Mesenchymal stem cell (in vitro differentiated cells and primary cell): Measurements from ENCODE around the gene PCNX3.

Experiments used
- DNase-seq: peaks from one replicate; pipeline ENCODE4 v3.0.0-alpha.2; 2013
- H2AFZ ChIP-seq: one replicate; pipeline ENCODE4 v1.6.1; 2013; ENCODE audit warnings: low read depth, mild to moderate bottlenecking, control low read depth, inconsistent platforms, low read length, moderate library complexity
- H2AK5ac ChIP-seq: 2 replicates; pipeline ENCODE4 v1.6.1; 2013; ENCODE audit warnings: low read length, moderate library complexity, mild to moderate bottlenecking, inconsistent platforms; ENCODE audit not compliant: severe bottlenecking
- H2BK120ac ChIP-seq: one replicate; pipeline ENCODE4 v1.6.1; 2013; ENCODE audit warnings: low read depth, mild to moderate bottlenecking, inconsistent platforms, low read length, moderate library complexity
- H2BK12ac ChIP-seq, 2 experiments: one replicate each; pipeline ENCODE4 v1.6.1; 2013; ENCODE audit warnings: inconsistent platforms in 2 of 2, low read length in 2 of 2, mild to moderate bottlenecking in 2 of 2, moderate library complexity in 2 of 2, control low read depth in 1 of 2
- H2BK15ac ChIP-seq: one replicate; pipeline ENCODE4 v1.6.1; 2013; ENCODE audit warnings: mild to moderate bottlenecking, low read depth, inconsistent platforms; ENCODE audit not compliant: poor library complexity, severe bottlenecking
- H2BK5ac ChIP-seq: 2 replicates; pipeline ENCODE4 v1.6.1; 2013; ENCODE audit warnings: low read depth, mild to moderate bottlenecking, low read length, control low read depth, inconsistent platforms; ENCODE audit not compliant: poor library complexity, severe bottlenecking
- H3K14ac ChIP-seq, 2 experiments: one replicate each; pipeline ENCODE4 v1.6.1; 2013; ENCODE audit warnings: inconsistent platforms in 2 of 2, low read length in 2 of 2, control low read depth in 1 of 2, mild to moderate bottlenecking in 1 of 2, moderate library complexity in 1 of 2
- H3K18ac ChIP-seq, 2 experiments: one replicate each; pipeline ENCODE4 v1.6.1; 2013; ENCODE audit warnings: inconsistent platforms in 2 of 2, low read length in 2 of 2, control low read depth in 1 of 2, low read depth in 1 of 2, mild to moderate bottlenecking in 1 of 2
- H3K23ac ChIP-seq, 2 experiments: one replicate each; pipeline ENCODE4 v1.6.1; 2013; ENCODE audit warnings: inconsistent platforms in 2 of 2, low read length in 2 of 2, mild to moderate bottlenecking in 2 of 2, moderate library complexity in 2 of 2, control low read depth in 1 of 2
- H3K27ac ChIP-seq: 2 replicates; pipeline ENCODE4 v1.5.1; 2013; ENCODE audit warnings: mild to moderate bottlenecking, moderate library complexity, low read length, control low read depth, inconsistent platforms; ENCODE audit not compliant: poor library complexity, severe bottlenecking
- H3K27me3 ChIP-seq, 2 experiments: 2 replicates each; pipeline versions ENCODE4 v1.6.1 to v1.7.0; 2013; ENCODE audit warnings: low read length in 2 of 2, mild to moderate bottlenecking in 2 of 2, moderate library complexity in 2 of 2, control low read depth in 1 of 2, inconsistent platforms in 1 of 2; ENCODE audit not compliant: control insufficient read depth in 1 of 2, insufficient read depth in 1 of 2
- H3K36me3 ChIP-seq, 2 experiments: 2 replicates each; pipeline versions ENCODE4 v1.6.1 to v1.7.0; 2013; ENCODE audit warnings: low read length in 2 of 2, control low read depth in 1 of 2, inconsistent platforms in 1 of 2, low read depth in 1 of 2, mild to moderate bottlenecking in 1 of 2; ENCODE audit not compliant: insufficient read depth in 2 of 2, control insufficient read depth in 1 of 2
- H3K4ac ChIP-seq, 2 experiments: one replicate each; pipeline ENCODE4 v1.6.1; 2013; ENCODE audit warnings: inconsistent platforms in 2 of 2, low read length in 2 of 2, mild to moderate bottlenecking in 2 of 2, moderate library complexity in 2 of 2, control low read depth in 1 of 2, low read depth in 1 of 2
- H3K4me1 ChIP-seq: 2 replicates; pipeline ENCODE4 v1.6.1; 2013; ENCODE audit warnings: low read depth, low read length, control low read depth; ENCODE audit not compliant: control insufficient read depth, insufficient read depth
- H3K4me2 ChIP-seq: 2 replicates; pipeline ENCODE4 v1.6.1; 2013; ENCODE audit warnings: low read length, mild to moderate bottlenecking, inconsistent platforms; ENCODE audit not compliant: poor library complexity, severe bottlenecking
- H3K4me3 ChIP-seq, 2 experiments: 2 replicates each; pipeline versions ENCODE4 v1.5.1 to v1.7.0; 2013; ENCODE audit warnings: low read length in 2 of 2, mild to moderate bottlenecking in 2 of 2, control low read depth in 1 of 2, low read depth in 1 of 2; ENCODE audit not compliant: insufficient read depth in 1 of 2
- H3K79me1 ChIP-seq: replicated peaks from 2 replicates; pipeline ENCODE4 v1.6.1; 2013; ENCODE audit warnings: mild to moderate bottlenecking, control low read depth, low read length, inconsistent platforms; ENCODE audit not compliant: poor library complexity, severe bottlenecking
- H3K9ac ChIP-seq: 2 replicates; pipeline ENCODE4 v1.7.0; 2013; ENCODE audit warnings: mild to moderate bottlenecking, low read length, moderate library complexity
- H3K9me3 ChIP-seq: 2 replicates; pipeline ENCODE4 v1.7.0; 2013; ENCODE audit warnings: mild to moderate bottlenecking, low read length; ENCODE audit not compliant: control insufficient read depth
- H4K8ac ChIP-seq: one replicate; pipeline ENCODE4 v1.6.1; 2013; ENCODE audit warnings: inconsistent platforms, mild to moderate bottlenecking, low read length, moderate library complexity
- H4K91ac ChIP-seq: one replicate; pipeline ENCODE4 v1.6.1; 2013; ENCODE audit warnings: mild to moderate bottlenecking, low read length, inconsistent platforms
- WGBS: methylation state at CpG from one replicate; pipeline ENCODE4 v1.1.7; 2013; ENCODE audit warnings: mixed read lengths; 5-methylcytosine and 5-hydroxymethylcytosine counted together

PCNX3 gene

GRCh38 chr11:65576232-65576866, 39.2 kb upstream of the PCNX3 start:
- Histone ChIP-seq H2AFZ (no peak overlapping the region), H3K14ac (peak overlapping the region in 1 of 2 experiments; percentile 57), H3K79me1 (peaks cover 21% of the 10 kb centered on the region), H4K8ac (peak overlapping the region; percentile 87), H4K91ac (peak overlapping the region; percentile 94), H2BK5ac (no peak overlapping the region), H3K4me2 (peak overlapping the region; percentile 62), H2BK12ac (peak overlapping the region; percentile 51 to 55), H3K9me3 (no peaks in the 10 kb centered on the region), H3K23ac (no peak overlapping the region), H3K18ac (peak overlapping the region; percentile 70 to 95), H3K9ac (peak overlapping the region; percentile 90), H2AK5ac (peak overlapping the region; percentile 12), H2BK120ac (peak overlapping the region; percentile 69), H3K4me3 (peak overlapping the region; percentile 74 to 89), H3K4ac (peak overlapping the region; percentile 10 to 64), H3K36me3 (peaks cover 26 to 36% of the 10 kb centered on the region in 2 experiments), H3K4me1 (peaks cover 46% of the 10 kb centered on the region), H3K27ac (peak overlapping the region; percentile 62), H3K27me3 (no peaks in the 10 kb centered on the region), H2BK15ac (peak overlapping the region; percentile 92)
- no peak for DNase-seq
- WGBS: 15% methylated on average over 16 of the region's 26 CpGs

GRCh38 chr11:65576867-65577755, 38.5 kb upstream of the PCNX3 start:
- Histone ChIP-seq H2BK5ac (no peak overlapping the region), H3K23ac (no peak overlapping the region), H2BK15ac (peak overlapping the region; percentile 38), H3K27ac (peak overlapping the region; percentile 62), H2AK5ac (peak overlapping the region; percentile 45), H3K27me3 (no peaks in the 10 kb centered on the region), H3K4me2 (peak overlapping the region; percentile 62), H4K91ac (peak overlapping the region; percentile 85), H4K8ac (peak overlapping the region; percentile 21), H2AFZ (no peak overlapping the region), H3K9ac (peak overlapping the region; percentile 90), H3K14ac (peak overlapping the region in 1 of 2 experiments; percentile 8), H3K4ac (peak overlapping the region; percentile 10 to 46), H2BK12ac (peak overlapping the region; percentile 51 to 70), H3K9me3 (no peaks in the 10 kb centered on the region), H3K36me3 (peaks cover 34 to 41% of the 10 kb centered on the region in 2 experiments), H3K79me1 (peaks cover 21% of the 10 kb centered on the region), H3K4me1 (peaks cover 41% of the 10 kb centered on the region), H3K4me3 (peak overlapping the region; percentile 12 to 89), H3K18ac (peak overlapping the region; percentile 64 to 71), H2BK120ac (peak overlapping the region; percentile 69)
- WGBS: 53% methylated on average over 16 of the region's 18 CpGs
- DNase-seq: peak; percentile 78

GRCh38 chr11:65577756-65578109, 37.8 kb upstream of the PCNX3 start:
- H3K9me3 ChIP-seq: no peaks in the 10 kb centered on the region
- H3K36me3 ChIP-seq: peaks cover 39 to 45% of the 10 kb centered on the region in 2 experiments
- peak overlapping the region; percentile 90 for H3K9ac ChIP-seq
- DNase-seq: no peak
- no peak overlapping the region for H2BK5ac ChIP-seq
- peak overlapping the region; percentile 64 to 71 for H3K18ac ChIP-seq
- H2BK15ac ChIP-seq: peak overlapping the region; percentile 50
- peak overlapping the region; percentile 62 for H4K91ac ChIP-seq
- H3K14ac ChIP-seq: no peak overlapping the region
- peak overlapping the region; percentile 51 for H3K4me2 ChIP-seq
- WGBS: 72% methylated on average over 8 of the region's 8 CpGs
- peaks cover 21% of the 10 kb centered on the region for H3K79me1 ChIP-seq
- peak overlapping the region; percentile 43 for H3K27ac ChIP-seq
- peak overlapping the region; percentile 45 for H4K8ac ChIP-seq
- no peak overlapping the region for H2BK120ac ChIP-seq
- peak overlapping the region; percentile 10 to 46 for H3K4ac ChIP-seq
- no peaks in the 10 kb centered on the region for H3K27me3 ChIP-seq
- peak overlapping the region; percentile 45 for H2AK5ac ChIP-seq
- H2BK12ac ChIP-seq: peak overlapping the region; percentile 38 to 70
- H3K4me1 ChIP-seq: peaks cover 41% of the 10 kb centered on the region
- no peak overlapping the region for H2AFZ ChIP-seq
- H3K23ac ChIP-seq: no peak overlapping the region
- peak overlapping the region in 1 of 2 experiments; percentile 89 for H3K4me3 ChIP-seq

- peaks cover 21% of the 10 kb centered on the region for H3K79me1 ChIP-seq
- no peak overlapping the region for H2AK5ac ChIP-seq
- peak overlapping the region in 1 of 2 experiments; percentile 11 for H3K23ac ChIP-seq
- 92% methylated on average over 7 of the region's 7 CpGs for WGBS
- H3K27ac ChIP-seq: no peak overlapping the region
- H3K14ac ChIP-seq: no peak overlapping the region
- H3K4me2 ChIP-seq: no peak overlapping the region
- H3K18ac ChIP-seq: peak overlapping the region in 1 of 2 experiments; percentile 71
- peak overlapping the region in 1 of 2 experiments; percentile 89 for H3K4me3 ChIP-seq
- no peak for DNase-seq
- H3K36me3 ChIP-seq: peaks cover 43 to 44% of the 10 kb centered on the region in 2 experiments
- H3K4me1 ChIP-seq: peaks cover 39% of the 10 kb centered on the region
- H4K8ac ChIP-seq: peak overlapping the region; percentile 45
- no peaks in the 10 kb centered on the region for H3K27me3 ChIP-seq
- H4K91ac ChIP-seq: peak overlapping the region; percentile 62
- H2BK12ac ChIP-seq: peak overlapping the region in 1 of 2 experiments; percentile 70
- no peak overlapping the region for H2BK120ac ChIP-seq
- no peak overlapping the region for H2BK5ac ChIP-seq
- H2AFZ ChIP-seq: no peak overlapping the region
- peak overlapping the region; percentile 90 for H3K9ac ChIP-seq
- H3K4ac ChIP-seq: no peak overlapping the region
- no peak overlapping the region for H2BK15ac ChIP-seq
- no peaks in the 10 kb centered on the region for H3K9me3 ChIP-seq
Observed at GRCh38 chr11:65578134-65578533, 37.4 kb upstream of the PCNX3 start.
